H1 (cell line): ENCODE data around the gene CACNA2D3. TPM values are rescaled to one million over a fixed set of nuclear protein-coding genes. Genes with fewer than 3 reads are reported as not detected.

ENCODE experiments used
- CTCF ChIA-PET: fragments of 300-600 bp; sonication (Branson Sonifier 250); formaldehyde crosslinking; loops from one replicate; lab custom pipeline; 2021; ENCODE audit not compliant: partially characterized antibody; lab: Charles Lee
- POLR2A ChIA-PET: fragments of 300-600 bp; sonication (Branson Sonifier 250); formaldehyde crosslinking; loops from one replicate; lab custom pipeline; 2021; ENCODE audit warnings: inconsistent platforms; ENCODE audit not compliant: partially characterized antibody; lab: Charles Lee
- DNase-seq, 2 experiments: peaks; one replicate each; pipeline versions ENCODE4 v3.0.0 to v3.0.0-alpha.2; 2010 to 2022; ENCODE audit warnings: low spot score in 2 of 2, low read depth in 1 of 2, mixed read lengths in 1 of 2
- FAIRE-seq: peaks from 2 replicates; lab custom pipeline; 2011; peaks lifted over from hg19 to GRCh38; lab: Jason Lieb, UNC
- H2AFZ ChIP-seq: 2 replicates; pipeline ENCODE4 v1.8.1; 2012; ENCODE audit warnings: low read length, inconsistent platforms
- H2AK5ac ChIP-seq: 2 replicates; pipeline ENCODE4 v1.6.1; 2013; ENCODE audit warnings: low read depth, low read length
- H2BK120ac ChIP-seq: replicated peaks from 2 replicates; pipeline ENCODE3; 2013; ENCODE audit warnings: low read depth, low read length, inconsistent platforms
- H2BK12ac ChIP-seq: 2 replicates; pipeline ENCODE4 v1.6.1; 2013; ENCODE audit warnings: low read depth, low read length
- H2BK15ac ChIP-seq: 2 replicates; pipeline ENCODE4 v1.6.1; 2013; ENCODE audit warnings: low read length
- H2BK20ac ChIP-seq: 2 replicates; pipeline ENCODE4 v1.6.1; 2013; ENCODE audit warnings: low read length
- H2BK5ac ChIP-seq: 2 replicates; pipeline ENCODE4 v1.6.1; 2013; ENCODE audit warnings: low read depth, low read length
- H3K14ac ChIP-seq: 2 replicates; pipeline ENCODE4 v1.6.1; 2013; ENCODE audit warnings: inconsistent platforms; ENCODE audit not compliant: insufficient read length
- H3K18ac ChIP-seq: 2 replicates; pipeline ENCODE4 v1.6.1; 2013; ENCODE audit warnings: low read length; ENCODE audit errors: extremely low read depth
- H3K23ac ChIP-seq: 2 replicates; pipeline ENCODE4 v1.6.1; 2013; ENCODE audit warnings: inconsistent platforms; ENCODE audit not compliant: insufficient read length
- H3K23me2 ChIP-seq: 2 replicates; pipeline ENCODE4 v1.6.1; 2013; ENCODE audit warnings: low read depth, low read length
- H3K27ac ChIP-seq: 2 replicates; pipeline ENCODE4 v1.6.1; 2011; ENCODE audit warnings: low read depth, low read length, inconsistent platforms
- H3K27me3 ChIP-seq, 4 experiments: replicated peaks in 1 of 4; 1 replicate in 1 of 4; 2 replicates in 3 of 4; pipeline versions ENCODE4 v1.6.1 to v1.8.1; 2011 to 2013; ENCODE audit warnings: low read length in 3 of 4, mild to moderate bottlenecking in 3 of 4, inconsistent platforms in 2 of 4, mixed read lengths in 2 of 4, moderate library complexity in 1 of 4; ENCODE audit not compliant: control insufficient read depth in 3 of 4, insufficient read depth in 3 of 4; ENCODE audit errors: extremely low read depth in 1 of 4
- H3K36me3 ChIP-seq, 4 experiments: 2 replicates each; pipeline versions ENCODE4 v1.6.1 to v1.8.1; 2011 to 2013; ENCODE audit warnings: mild to moderate bottlenecking in 4 of 4, low read length in 3 of 4, moderate library complexity in 2 of 4, control low read depth in 1 of 4, inconsistent platforms in 1 of 4; ENCODE audit not compliant: insufficient read depth in 4 of 4, control insufficient read depth in 2 of 4
- H3K4ac ChIP-seq: replicated peaks from 2 replicates; pipeline ENCODE3; 2013; ENCODE audit warnings: low read length, low read depth, mixed read lengths, inconsistent platforms; ENCODE audit not compliant: insufficient read length
- H3K4me1 ChIP-seq, 4 experiments: replicated peaks in 1 of 4; 1 replicate in 1 of 4; 2 replicates in 3 of 4; pipeline versions ENCODE4 v1.6.1 to v1.8.1; 2011 to 2013; ENCODE audit warnings: low read length in 3 of 4, inconsistent platforms in 2 of 4, mixed read lengths in 1 of 4; ENCODE audit not compliant: insufficient read depth in 4 of 4, control insufficient read depth in 3 of 4
- H3K4me2 ChIP-seq, 2 experiments: 2 replicates each; pipeline versions ENCODE4 v1.6.1 to v1.8.1; 2011 to 2013; ENCODE audit warnings: low read depth in 2 of 2, low read length in 2 of 2, control low read depth in 1 of 2, inconsistent platforms in 1 of 2, mild to moderate bottlenecking in 1 of 2; ENCODE audit not compliant: insufficient read depth in 1 of 2
- H3K4me3 ChIP-seq, 4 experiments: fragments of 200-600, 300-600 bp in 1 of 4; sonication (generic), shearing (Covaris generic), sonication (Bioruptor Twin) in 1 of 4; 2 replicates each; pipeline versions ENCODE4 v1.5.1 to v1.8.1; 2011 to 2016; ENCODE audit warnings: low read length in 4 of 4, low read depth in 3 of 4, control low read depth in 2 of 4, inconsistent platforms in 2 of 4, mild to moderate bottlenecking in 2 of 4, mixed read lengths in 1 of 4, moderate library complexity in 1 of 4; ENCODE audit not compliant: insufficient read depth in 2 of 4; ENCODE audit errors: extremely low read depth in 1 of 4
- H3K56ac ChIP-seq: replicated peaks from 2 replicates; pipeline ENCODE3; 2013; ENCODE audit warnings: low read depth, mild to moderate bottlenecking, mixed read lengths, low read length, inconsistent platforms; ENCODE audit not compliant: insufficient read length
- H3K79me1 ChIP-seq: 2 replicates; pipeline ENCODE4 v1.6.1; 2013; ENCODE audit warnings: low read depth, low read length, control low read depth
- H3K79me2 ChIP-seq, 2 experiments: 2 replicates each; pipeline versions ENCODE4 v1.6.1 to v1.8.1; 2012 to 2013; ENCODE audit warnings: low read length in 2 of 2, mild to moderate bottlenecking in 2 of 2, inconsistent platforms in 1 of 2; ENCODE audit not compliant: insufficient read depth in 2 of 2, control insufficient read depth in 1 of 2
- H3K9ac ChIP-seq, 4 experiments: replicated peaks in 1 of 4; 1 replicate in 1 of 4; 2 replicates in 3 of 4; pipeline versions ENCODE4 v1.6.1 to v1.8.1; 2011 to 2013; ENCODE audit warnings: low read depth in 3 of 4, low read length in 3 of 4, control low read depth in 2 of 4, mild to moderate bottlenecking in 2 of 4, moderate library complexity in 2 of 4, inconsistent platforms in 1 of 4; ENCODE audit errors: extremely low read depth in 1 of 4
- H3K9me3 ChIP-seq, 2 experiments: 2 replicates each; pipeline versions ENCODE4 v1.6.1 to v1.8.1; 2012 to 2013; ENCODE audit warnings: mild to moderate bottlenecking in 2 of 2, moderate library complexity in 2 of 2, control low read depth in 1 of 2, inconsistent platforms in 1 of 2, low read depth in 1 of 2, low read length in 1 of 2, mixed read lengths in 1 of 2; ENCODE audit not compliant: insufficient read depth in 2 of 2
- H4K20me1 ChIP-seq, 2 experiments: replicated peaks in 1 of 2; 2 replicates each; pipeline versions ENCODE3 to v1.8.1; 2011 to 2013; ENCODE audit warnings: inconsistent platforms in 2 of 2, low read length in 2 of 2, mild to moderate bottlenecking in 1 of 2; ENCODE audit not compliant: insufficient read depth in 2 of 2, control insufficient read depth in 1 of 2
- H4K5ac ChIP-seq: 2 replicates; pipeline ENCODE4 v1.6.1; 2013; ENCODE audit warnings: low read length, low read depth, mixed read lengths, inconsistent platforms; ENCODE audit not compliant: insufficient read length
- H4K8ac ChIP-seq: 2 replicates; pipeline ENCODE4 v1.8.0; 2013; ENCODE audit warnings: mild to moderate bottlenecking, moderate library complexity, low read length, inconsistent platforms; ENCODE audit not compliant: insufficient read depth; ENCODE audit errors: extremely low read depth
- H4K91ac ChIP-seq: replicated peaks from 2 replicates; pipeline ENCODE3; 2013; ENCODE audit warnings: low read length, mixed read lengths, inconsistent platforms; ENCODE audit not compliant: insufficient read length
- CHD2 ChIP-seq: IDR thresholded peaks from 2 replicates; pipeline ENCODE4 v1.6.1; 2012; ENCODE audit warnings: low read length, improper control_type of control experiment
- CTCF ChIP-seq, 3 experiments: IDR thresholded peaks; 1 replicate in 2 of 3; 2 replicates in 1 of 3; pipeline versions ENCODE4 v1.5.1 to v1.6.1; 2011; ENCODE audit warnings: low read length in 3 of 3, mild to moderate bottlenecking in 3 of 3, inconsistent platforms in 2 of 3, low read depth in 1 of 3, moderate library complexity in 1 of 3; ENCODE audit not compliant: insufficient read depth in 1 of 3; ENCODE audit errors: control extremely low read depth in 1 of 3
- POLR2A ChIP-seq, 2 experiments: IDR thresholded peaks; 1 replicate in 1 of 2; 2 replicates in 1 of 2; pipeline ENCODE4 v1.6.1; 2011; ENCODE audit warnings: low read depth in 2 of 2, low read length in 2 of 2, mild to moderate bottlenecking in 2 of 2; ENCODE audit errors: control extremely low read depth in 1 of 2
- RAD21 ChIP-seq, 2 experiments: IDR thresholded peaks in 1 of 2; conservative IDR thresholded peaks in 1 of 2; 2 replicates each; pipeline ENCODE4 v1.6.1; 2011; ENCODE audit warnings: low read depth in 2 of 2, low read length in 2 of 2, improper control_type of control experiment in 1 of 2, inconsistent platforms in 1 of 2, mild to moderate bottlenecking in 1 of 2, moderate library complexity in 1 of 2
- TBP ChIP-seq: IDR thresholded peaks from 2 replicates; pipeline ENCODE4 v1.6.1; 2011; ENCODE audit warnings: low read depth, low read length, improper control_type of control experiment
- USF2 ChIP-seq: IDR thresholded peaks from 2 replicates; pipeline ENCODE4 v1.6.1; 2011; ENCODE audit warnings: low read length, improper control_type of control experiment
- WGBS, 2 experiments: shearing (Covaris generic) in 1 of 2; methylation state at CpG; one replicate each; pipeline versions ENCODE4 v1.1.6 to v1.1.7; 2013 to 2015; ENCODE audit warnings: low lambda C conversion rate in 2 of 2, mixed read lengths in 2 of 2, inconsistent platforms in 1 of 2, low coverage in 1 of 2, missing lambda C conversion rate in 1 of 2; ENCODE audit not compliant: insufficient replicate concordance in 2 of 2, insufficient coverage in 1 of 2, insufficient read length in 1 of 2; ENCODE audit errors: extremely low coverage in 1 of 2, missing lambda C conversion rate in 1 of 2; 5-methylcytosine and 5-hydroxymethylcytosine counted together
- polyA plus RNA-seq, 7 experiments: library from polyadenylated mRNA; depleted of rRNA in 3 of 7; stranded (reverse) in 5 of 7; unstranded in 2 of 7; fragments of >200 nt in 5 of 7; fragments of 200-250 nt in 2 of 7; gene quantifications; 1 replicate in 5 of 7; 2 replicates in 1 of 7; 4 replicates in 1 of 7; pipeline versions ENCODE4 v1.2.1 to v1.2.3, GENCODE V29; 2011 to 2013; ENCODE audit warnings: missing spikeins in 2 of 7, mixed read lengths in 2 of 7
- total RNA-seq: library from RNA; stranded (reverse); fragmentation: NEBNext Ultra II Directional; extraction: Animal tissue kit (Norgen Biotek cat#: 25700); gene quantifications from 2 replicates; pipeline ENCODE4 v1.2.1, GENCODE V29; 2021
- TF ChIP-seq, protein P1 (sequence below): IDR thresholded peaks from 2 replicates; pipeline ENCODE4 v1.6.1; 2012; ENCODE audit warnings: inconsistent platforms

Gene CACNA2D3
- total and polyA plus RNA-seq, 2 of the 8 experiments (the other 6 are each of a cell fraction or from before 2014, with no cell fraction given): 1.5 to 1.8 TPM

GRCh38 chr3:54538346-54538745, 416.0 kb downstream of the CACNA2D3 start:
- Histone ChIP-seq H3K36me3 (no peaks in the 10 kb centered on the region), H3K14ac (no peak overlapping the region), H2AFZ (peak overlapping the region; percentile 64; the same call in 1 of the 2 replicates), H3K27me3 (no peaks in the 10 kb centered on the region), H2BK5ac (no peak overlapping the region), H3K4me1 (peaks cover 0 to 1% (median 0%) of the 10 kb centered on the region in 4 experiments; a peak in 1 of 7 replicates), H3K18ac (no peak overlapping the region), H3K27ac (no peak overlapping the region), H2BK120ac (no peak overlapping the region), H2AK5ac (no peak overlapping the region), H4K91ac (no peak overlapping the region), H4K5ac (no peak overlapping the region), H3K4me2 (no peak overlapping the region), H3K23ac (no peak overlapping the region), H4K8ac (no peak overlapping the region), H2BK15ac (peak overlapping the region; percentile 49; the same call in 1 of the 2 replicates), H3K23me2 (peaks cover 2% of the 10 kb centered on the region; the same call in 1 of the 2 replicates), H3K9me3 (no peaks in the 10 kb centered on the region), H3K56ac (no peak overlapping the region), H2BK12ac (no peak overlapping the region), H3K9ac (no peak overlapping the region), H3K4me3 (no peak overlapping the region), H2BK20ac (no peak overlapping the region), H3K79me1 (no peaks in the 10 kb centered on the region), H3K4ac (no peak overlapping the region), H3K79me2 (no peaks in the 10 kb centered on the region), H4K20me1 (no peaks in the 10 kb centered on the region)
- DNase-seq: peak; percentile 19 to 54
- peak; percentile 78 for FAIRE-seq
- ChIA-PET POLR2A (interaction anchor here (1.0 to 5.9 kb wide), 3 partner anchors 13 to 91 kb away, joined by 3 to 49 read pairs (median 4); no protein-coding TSS in a partner anchor), CTCF (interaction anchor here (0.7 to 4.2 kb wide), 36 partner anchors 8 to 542 kb away, joined by 3 to 23 read pairs (median 4); no protein-coding TSS in a partner anchor)
- TF ChIP-seq POLR2A (IDR thresholded peaks at IDR 0.05; ENCODE audit: control extremely low read depth in 1 of 2, low read depth in 2 of 2, low read length in 2 of 2) (no peak), TBP (no peak), CTCF (IDR thresholded peaks at IDR 0.05; ENCODE audit: control extremely low read depth in 1 of 3, insufficient read depth in 1 of 3, low read depth in 1 of 3, low read length in 3 of 3) (peak; percentile 54 to 80 (median 67)), CHD2 (no peak), USF2 (no peak), RAD21 (IDR thresholded peaks at IDR 0.05 in 1 of 2, conservative IDR thresholded peaks at IDR 0.05 in 1 of 2; ENCODE audit: low read depth in 2 of 2, low read length in 2 of 2) (peak; percentile 64 to 84)
- TF ChIP-seq, protein P1, sequence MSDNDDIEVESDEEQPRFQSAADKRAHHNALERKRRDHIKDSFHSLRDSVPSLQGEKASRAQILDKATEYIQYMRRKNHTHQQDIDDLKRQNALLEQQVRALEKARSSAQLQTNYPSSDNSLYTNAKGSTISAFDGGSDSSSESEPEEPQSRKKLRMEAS: peak; percentile 21; the same call in 1 of the 2 replicates
- 72% methylated on average over 5 of the region's 5 CpGs; no CpG with 5 or more reads in 1 of the 2 experiments for WGBS, 2 experiments
